Activated CD4-positive, alpha-beta memory T cell treated with anti-CD3 and anti-CD28 coated beads for 36 hours (primary cell): ENCODE results near the gene CCR1. TPM values are rescaled to one million over a fixed set of nuclear protein-coding genes. Genes with fewer than 3 reads are reported as not detected.

ENCODE experiments used
- CTCF ChIA-PET: fragments of 350-600 bp; sonication (Branson Sonifier 250); formaldehyde crosslinking; loops from one replicate; lab custom pipeline; 2021; ENCODE audit warnings: antibody characterized with exemption, inconsistent platforms; lab: Charles Lee
- POLR2A ChIA-PET: fragments of 350-600 bp; sonication (Branson Sonifier 250); formaldehyde crosslinking; loops from one replicate; lab custom pipeline; 2021; ENCODE audit warnings: antibody characterized with exemption; lab: Charles Lee
- DNase-seq: peaks from one replicate; pipeline ENCODE4 v3.0.0-alpha.2; 2020
- H3K27ac Mint-ChIP-seq: one replicate; pipeline ENCODE4 v1.8.0; 2021; ENCODE audit warnings: mixed read lengths
- H3K27me3 Mint-ChIP-seq: one replicate; pipeline ENCODE4 v1.8.0; 2021; ENCODE audit warnings: mixed read lengths
- H3K36me3 Mint-ChIP-seq: one replicate; pipeline ENCODE4 v1.8.0; 2021; ENCODE audit warnings: mixed read lengths
- H3K4me1 Mint-ChIP-seq: one replicate; pipeline ENCODE4 v1.8.0; 2021; ENCODE audit warnings: low read depth, mixed read lengths
- H3K4me3 Mint-ChIP-seq: one replicate; pipeline ENCODE4 v1.8.0; 2021; ENCODE audit warnings: mild to moderate bottlenecking, mixed read lengths
- H3K9me3 Mint-ChIP-seq: one replicate; pipeline ENCODE4 v1.8.0; 2021; ENCODE audit warnings: mixed read lengths
- intact Hi-C: fragments of 100-400 bp; cut with micrococcal nuclease; formaldehyde crosslinking; loops from one replicate; pipeline ENCODE4 v1.15.1; 2023
- total RNA-seq, 2 experiments: library from RNA; stranded (reverse); gene quantifications; one replicate each; pipeline ENCODE4 v1.2.3, GENCODE V29; 2021

CCR1 gene
- total RNA-seq, 2 experiments from 2014 or later, result 0.80 to 1.3 TPM

GRCh38 chr3:46231323-46231722 lies 23.2 kb upstream of the CCR1 start:
- no peak overlapping the region for H3K27ac Mint-ChIP-seq
- H3K9me3 Mint-ChIP-seq, result peaks cover 3% of the 10 kb centered on the region
- H3K4me3 Mint-ChIP-seq, result no peak overlapping the region
- no peaks in the 10 kb centered on the region for H3K36me3 Mint-ChIP-seq
- ChIA-PET POLR2A (interaction anchor here (0.5 kb wide), 1 partner anchor 122 kb away, joined by 4 read pairs; no protein-coding TSS in a partner anchor), CTCF (interaction anchor here (1.0 to 1.5 kb wide), 3 partner anchors 45 to 140 kb away, joined by 3 read pairs; partner anchors contain the start of gene CCR5)
- peaks cover 12% of the 10 kb centered on the region for H3K4me1 Mint-ChIP-seq
- DNase-seq, result no peak
- H3K27me3 Mint-ChIP-seq, result peaks cover 23% of the 10 kb centered on the region
- intact Hi-C loops, result no loop called here

GRCh38 chr3:46228260-46229242 lies 20.4 kb upstream of the CCR1 start:
- peaks cover 19% of the 10 kb centered on the region for H3K27me3 Mint-ChIP-seq

GRCh38 chr3:46222435-46223161 lies 14.5 kb upstream of the CCR1 start:
- ChIA-PET POLR2A (no interaction called here), CTCF (no interaction called here)
- H3K27ac Mint-ChIP-seq, result no peak overlapping the region
- H3K36me3 Mint-ChIP-seq, result no peaks in the 10 kb centered on the region
- intact Hi-C loops, result no loop called here
- no peaks in the 10 kb centered on the region for H3K4me1 Mint-ChIP-seq
- H3K4me3 Mint-ChIP-seq, result no peak overlapping the region
- H3K27me3 Mint-ChIP-seq, result peaks cover 3% of the 10 kb centered on the region
- H3K9me3 Mint-ChIP-seq, result peaks cover 14% of the 10 kb centered on the region
- no peak for DNase-seq

More at GRCh38 chr3:46228260-46229242, 20.4 kb upstream of the CCR1 start:
- Mint-ChIP-seq H3K27ac (no peak overlapping the region), H3K4me3 (no peak overlapping the region), H3K4me1 (peaks cover 12% of the 10 kb centered on the region), H3K36me3 (no peaks in the 10 kb centered on the region), H3K9me3 (peaks cover 5% of the 10 kb centered on the region)
- intact Hi-C loops, result no loop called here
- DNase-seq, result no peak
- POLR2A ChIA-PET, result no interaction called here
- CTCF ChIA-PET, result no interaction called here

- no peak overlapping the region for H3K27ac Mint-ChIP-seq
- intact Hi-C loops, result no loop called here
Observed at GRCh38 chr3:46221938-46222337, 13.8 kb upstream of the CCR1 start.

GRCh38 chr3:46221391-46221790 lies 13.3 kb upstream of the CCR1 start:
- Mint-ChIP-seq H3K4me1 (no peaks in the 10 kb centered on the region), H3K4me3 (no peak overlapping the region), H3K9me3 (peaks cover 12% of the 10 kb centered on the region), H3K27me3 (peaks cover under 1% of the 10 kb centered on the region), H3K27ac (no peak overlapping the region), H3K36me3 (no peaks in the 10 kb centered on the region)
- intact Hi-C loops, result no loop called here
- ChIA-PET POLR2A (no interaction called here), CTCF (no interaction called here)
- DNase-seq, result no peak

More at GRCh38 chr3:46221938-46222337, 13.8 kb upstream of the CCR1 start:
- H3K9me3 Mint-ChIP-seq, result peaks cover 14% of the 10 kb centered on the region
- H3K4me3 Mint-ChIP-seq, result no peak overlapping the region
- ChIA-PET CTCF (no interaction called here), POLR2A (no interaction called here)
- no peaks in the 10 kb centered on the region for H3K36me3 Mint-ChIP-seq
- H3K4me1 Mint-ChIP-seq, result no peaks in the 10 kb centered on the region
- H3K27me3 Mint-ChIP-seq, result peaks cover 3% of the 10 kb centered on the region
- no peak for DNase-seq

GRCh38 chr3:46218196-46218709 lies 10.1 kb upstream of the CCR1 start:
- H3K4me3 Mint-ChIP-seq, result no peak overlapping the region
- no peaks in the 10 kb centered on the region for H3K4me1 Mint-ChIP-seq
- POLR2A ChIA-PET, result interaction anchor here (0.6 kb wide), 1 partner anchor 171 kb away, joined by 3 read pairs; no protein-coding TSS in a partner anchor
- intact Hi-C loops, result no loop called here
- no peak for DNase-seq
- CTCF ChIA-PET, result interaction anchor here (0.6 to 3.6 kb wide), 2 partner anchors 152 to 769 kb away, joined by 6 to 33 read pairs; partner anchors contain the start of gene CCR5
- H3K36me3 Mint-ChIP-seq, result no peaks in the 10 kb centered on the region
- no peak overlapping the region for H3K27ac Mint-ChIP-seq
- H3K9me3 Mint-ChIP-seq, result peaks cover 9% of the 10 kb centered on the region
- H3K27me3 Mint-ChIP-seq, result no peaks in the 10 kb centered on the region

- no peak overlapping the region for H3K4me3 Mint-ChIP-seq
- no peaks in the 10 kb centered on the region for H3K27me3 Mint-ChIP-seq
- ChIA-PET POLR2A (no interaction called here), CTCF (interaction anchor here (0.7 to 3.6 kb wide), 6 partner anchors 8 to 162 kb away, joined by 3 to 33 read pairs (median 6); partner anchors contain the start of genes CCR1 and CCR5)
- no peak overlapping the region for H3K27ac Mint-ChIP-seq
- intact Hi-C loops, result no loop called here
- peaks cover 9% of the 10 kb centered on the region for H3K9me3 Mint-ChIP-seq
- DNase-seq, result no peak
- H3K4me1 Mint-ChIP-seq, result no peaks in the 10 kb centered on the region
- no peaks in the 10 kb centered on the region for H3K36me3 Mint-ChIP-seq
Observed at GRCh38 chr3:46215810-46216414, 7.8 kb upstream of the CCR1 start.

- ChIA-PET POLR2A (no interaction called here), CTCF (interaction anchor here (0.7 to 3.6 kb wide), 8 partner anchors 11 to 163 kb away, joined by 3 to 33 read pairs (median 4); partner anchors contain the start of genes CCR2 and CCR5)
- H3K4me3 Mint-ChIP-seq, result no peak overlapping the region
- H3K9me3 Mint-ChIP-seq, result peaks cover 7% of the 10 kb centered on the region
- intact Hi-C loops, result no loop called here
- DNase-seq, result peak; percentile 41
- H3K4me1 Mint-ChIP-seq, result no peaks in the 10 kb centered on the region
- H3K27ac Mint-ChIP-seq, result no peak overlapping the region
- H3K36me3 Mint-ChIP-seq, result no peaks in the 10 kb centered on the region
- H3K27me3 Mint-ChIP-seq, result no peaks in the 10 kb centered on the region
Observed at GRCh38 chr3:46214751-46215352, 6.7 kb upstream of the CCR1 start.

GRCh38 chr3:46213201-46213600 lies 5.1 kb upstream of the CCR1 start:
- Mint-ChIP-seq H3K9me3 (no peaks in the 10 kb centered on the region), H3K27ac (no peak overlapping the region), H3K27me3 (peaks cover 1% of the 10 kb centered on the region), H3K4me3 (no peak overlapping the region), H3K4me1 (peaks cover 10% of the 10 kb centered on the region), H3K36me3 (no peaks in the 10 kb centered on the region)
- intact Hi-C loops, result no loop called here
- DNase-seq, result peak; percentile 20
- ChIA-PET POLR2A (no interaction called here), CTCF (interaction anchor here (1.1 to 3.3 kb wide), 7 partner anchors 63 to 412 kb away, joined by 3 to 12 read pairs (median 4); no protein-coding TSS in a partner anchor)

GRCh38 chr3:46212101-46212500 lies 4.0 kb upstream of the CCR1 start:
- intact Hi-C loops, result no loop called here
- no peak overlapping the region for H3K4me3 Mint-ChIP-seq
- DNase-seq, result no peak
- H3K4me1 Mint-ChIP-seq, result peaks cover 17% of the 10 kb centered on the region
- no peaks in the 10 kb centered on the region for H3K9me3 Mint-ChIP-seq
- H3K27ac Mint-ChIP-seq, result no peak overlapping the region
- ChIA-PET CTCF (no interaction called here), POLR2A (no interaction called here)
- H3K27me3 Mint-ChIP-seq, result peaks cover 1% of the 10 kb centered on the region
- no peaks in the 10 kb centered on the region for H3K36me3 Mint-ChIP-seq
